ENCODE data around the gene PHYH.

The PHYH gene

GRCh38 chr10:13321576-13321975, 21.7 kb upstream of the PHYH start:
- TF ChIP-seq, protein P1, sequence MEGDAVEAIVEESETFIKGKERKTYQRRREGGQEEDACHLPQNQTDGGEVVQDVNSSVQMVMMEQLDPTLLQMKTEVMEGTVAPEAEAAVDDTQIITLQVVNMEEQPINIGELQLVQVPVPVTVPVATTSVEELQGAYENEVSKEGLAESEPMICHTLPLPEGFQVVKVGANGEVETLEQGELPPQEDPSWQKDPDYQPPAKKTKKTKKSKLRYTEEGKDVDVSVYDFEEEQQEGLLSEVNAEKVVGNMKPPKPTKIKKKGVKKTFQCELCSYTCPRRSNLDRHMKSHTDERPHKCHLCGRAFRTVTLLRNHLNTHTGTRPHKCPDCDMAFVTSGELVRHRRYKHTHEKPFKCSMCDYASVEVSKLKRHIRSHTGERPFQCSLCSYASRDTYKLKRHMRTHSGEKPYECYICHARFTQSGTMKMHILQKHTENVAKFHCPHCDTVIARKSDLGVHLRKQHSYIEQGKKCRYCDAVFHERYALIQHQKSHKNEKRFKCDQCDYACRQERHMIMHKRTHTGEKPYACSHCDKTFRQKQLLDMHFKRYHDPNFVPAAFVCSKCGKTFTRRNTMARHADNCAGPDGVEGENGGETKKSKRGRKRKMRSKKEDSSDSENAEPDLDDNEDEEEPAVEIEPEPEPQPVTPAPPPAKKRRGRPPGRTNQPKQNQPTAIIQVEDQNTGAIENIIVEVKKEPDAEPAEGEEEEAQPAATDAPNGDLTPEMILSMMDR (conservative IDR thresholded peaks at IDR 0.05; ENCODE audit: low read length), result no peak
- TF ChIP-seq EZH2phosphoT487 (IDR thresholded peaks at IDR 0.05; ENCODE audit: borderline replicate concordance), result no peak
- Histone ChIP-seq H3K79me2 (ENCODE audit: insufficient read depth, low read length) (no peaks in the 10 kb centered on the region), H3K36me3 (ENCODE audit: insufficient read depth, low read length) (peaks cover 54% of the 10 kb centered on the region; the same call in 1 of the 2 replicates)

GRCh38 chr10:13319166-13319565, 19.3 kb upstream of the PHYH start:
- Histone ChIP-seq H3K9ac (ENCODE audit: low read depth, low read length, poor library complexity, severe bottlenecking) (no peak overlapping the region), H3K27me3 (ENCODE audit: insufficient read depth, low read length, poor library complexity, severe bottlenecking) (no peaks in the 10 kb centered on the region), H3F3A (ENCODE audit: low read depth) (no peaks in the 10 kb centered on the region), H2AFZ (ENCODE audit: low read length) (no peak overlapping the region), H3K4me3 (ENCODE audit: low read length, poor library complexity, severe bottlenecking) (no peak overlapping the region), H4K20me1 (ENCODE audit: insufficient read depth, low read length, poor library complexity, severe bottlenecking) (no peaks in the 10 kb centered on the region), H3K9me3 (ENCODE audit: insufficient read depth, low read depth, low read length) (no peaks in the 10 kb centered on the region), H3K4me1 (ENCODE audit: insufficient read depth, low read length, poor library complexity, severe bottlenecking) (peaks cover under 1% of the 10 kb centered on the region), H3K4me2 (ENCODE audit: low read depth, low read length, poor library complexity, severe bottlenecking) (no peak overlapping the region), H3K79me2 (ENCODE audit: insufficient read depth, low read length) (no peaks in the 10 kb centered on the region), H3K36me3 (ENCODE audit: insufficient read depth, low read length) (peaks cover 37% of the 10 kb centered on the region; the same call in 1 of the 2 replicates), H3K9me2 (replicated peaks; ENCODE audit: low read depth, low read length) (no peaks in the 10 kb centered on the region)
- TF ChIP-seq, protein P1 (conservative IDR thresholded peaks at IDR 0.05; ENCODE audit: low read length), result no peak

More at GRCh38 chr10:13321576-13321975, 21.7 kb upstream of the PHYH start:
- Histone ChIP-seq H3K27me3 (ENCODE audit: insufficient read depth, low read length, poor library complexity, severe bottlenecking) (no peaks in the 10 kb centered on the region), H3K9ac (ENCODE audit: low read depth, low read length, poor library complexity, severe bottlenecking) (no peak overlapping the region), H3K4me2 (ENCODE audit: low read depth, low read length, poor library complexity, severe bottlenecking) (no peak overlapping the region), H3K9me2 (replicated peaks; ENCODE audit: low read depth, low read length) (no peaks in the 10 kb centered on the region), H4K20me1 (ENCODE audit: insufficient read depth, low read length, poor library complexity, severe bottlenecking) (no peaks in the 10 kb centered on the region), H2AFZ (ENCODE audit: low read length) (no peak overlapping the region), H3F3A (ENCODE audit: low read depth) (no peaks in the 10 kb centered on the region), H3K9me3 (ENCODE audit: insufficient read depth, low read depth, low read length) (no peaks in the 10 kb centered on the region), H3K4me3 (ENCODE audit: low read length, poor library complexity, severe bottlenecking) (no peak overlapping the region), H3K4me1 (ENCODE audit: insufficient read depth, low read length, poor library complexity, severe bottlenecking) (peaks cover 7% of the 10 kb centered on the region)

DNA sequence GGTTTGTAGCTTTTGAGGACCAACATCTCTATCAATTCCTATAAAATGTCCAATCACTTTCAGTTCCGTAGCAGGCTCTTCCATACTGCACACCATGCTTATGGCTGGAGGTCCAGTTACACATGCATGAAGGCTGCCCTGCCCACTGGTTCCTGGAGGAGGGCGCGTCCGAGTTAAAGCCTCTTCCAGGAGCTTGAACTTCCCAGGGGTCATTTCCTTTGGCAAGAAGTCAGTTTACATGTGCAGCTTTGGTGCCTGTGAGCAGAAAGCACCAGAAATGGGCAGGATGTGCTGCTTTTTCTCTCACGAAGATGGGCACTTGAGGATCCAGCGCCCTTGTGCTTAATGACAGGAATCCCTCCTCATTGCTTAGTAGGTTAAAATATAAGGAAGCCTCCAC, 17.6 kb upstream of the PHYH start:
- no peaks in the 10 kb centered on the region for H3K4me1 ChIP-seq (ENCODE audit: insufficient read depth, low read length, poor library complexity, severe bottlenecking)
- H4K20me1 ChIP-seq (ENCODE audit: insufficient read depth, low read length, poor library complexity, severe bottlenecking), result no peaks in the 10 kb centered on the region
- H3K4me2 ChIP-seq (ENCODE audit: low read depth, low read length, poor library complexity, severe bottlenecking), result no peak overlapping the region
- peaks cover 27% of the 10 kb centered on the region; the same call in 1 of the 2 replicates for H3K36me3 ChIP-seq (ENCODE audit: insufficient read depth, low read length)
- no peak overlapping the region for H3K9ac ChIP-seq (ENCODE audit: low read depth, low read length, poor library complexity, severe bottlenecking)
- H3F3A ChIP-seq (ENCODE audit: low read depth), result no peaks in the 10 kb centered on the region
- TF ChIP-seq EZH2phosphoT487 (IDR thresholded peaks at IDR 0.05; ENCODE audit: borderline replicate concordance), result no peak
- TF ChIP-seq, protein P1 (conservative IDR thresholded peaks at IDR 0.05; ENCODE audit: low read length), result no peak
- H3K9me3 ChIP-seq (ENCODE audit: insufficient read depth, low read depth, low read length), result no peaks in the 10 kb centered on the region
- H2AFZ ChIP-seq (ENCODE audit: low read length), result no peak overlapping the region
- no peak overlapping the region for H3K4me3 ChIP-seq (ENCODE audit: low read length, poor library complexity, severe bottlenecking)
- H3K79me2 ChIP-seq (ENCODE audit: insufficient read depth, low read length), result no peaks in the 10 kb centered on the region
- no peaks in the 10 kb centered on the region for H3K27me3 ChIP-seq (ENCODE audit: insufficient read depth, low read length, poor library complexity, severe bottlenecking)
- H3K9me2 ChIP-seq (replicated peaks; ENCODE audit: low read depth, low read length), result no peaks in the 10 kb centered on the region
